HG03135 (cell line): ENCODE measurements around the gene CALY.
A peak's percentile ranks its signal among the peaks of the same experiment; 100 is the strongest.

ENCODE experiments used
- ATAC-seq: cut with Tn5 transposase; IDR thresholded peaks from one replicate; pipeline ENCODE4 v1.9.1; 2021; ENCODE audit warnings: mild to moderate bottlenecking, moderate library complexity; ENCODE audit not compliant: unreplicated experiment

Gene CALY

GRCh38 chr10:133274751-133275683, 61.7 kb downstream of the CALY start:
- ATAC-seq, result peak; percentile 48
